ENCODE data around the gene TM7SF2. TPM values are rescaled to one million over a fixed set of nuclear protein-coding genes. Genes with fewer than 3 reads are reported as not detected.

TM7SF2 gene
- total RNA-seq, result 100 to 1,000 TPM in 1 of 2 donors, 10 to 100 TPM in 1; 97.9 to 108 TPM
- 75.3 TPM for polyA plus RNA-seq (2013, experiment 1 of 2)
- 70.5 TPM for polyA plus RNA-seq (2013, experiment 2 of 2)
- long read RNA-seq, experiment 1, transcript TM7SF2-201 (10 exons, 1,722 nt), result major isoform, 19 of 57 reads
- long read RNA-seq, experiment 1, partial matches to known transcripts, result 7 of 57 reads
- long read RNA-seq, experiment 1, other reads (novel, unspliced or antisense), result 27 of 57 reads
- long read RNA-seq, experiment 2, transcript TM7SF2-201 (10 exons, 1,722 nt), result major isoform, 147 of 209 reads
- long read RNA-seq, experiment 2, partial matches to known transcripts, result 7 of 209 reads
- long read RNA-seq, experiment 2, other reads (novel, unspliced or antisense), result 53 of 209 reads
- long read RNA-seq, experiment 3, transcript TM7SF2-201 (10 exons, 1,722 nt), result major isoform, 602 of 690 reads
- long read RNA-seq, experiment 3, transcript TM7SF2-216 (9 exons, 1,671 nt), result minor isoform, 8 of 690 reads
- long read RNA-seq, experiment 3, partial matches to known transcripts, result 2 of 690 reads
- long read RNA-seq, experiment 3, other reads (novel, unspliced or antisense), result 72 of 690 reads
- long read RNA-seq, experiment 4, transcript TM7SF2-217 (8 exons, 2,094 nt), result major isoform, 7 of 21 reads
- long read RNA-seq, experiment 4, partial matches to known transcripts, result 8 of 21 reads
- long read RNA-seq, experiment 4, other reads (novel, unspliced or antisense), result 6 of 21 reads

- peak within 1 kb of the TSS; percentile 87 for H3K4me3 ChIP-seq (ENCODE audit: low read length)
- peak; percentile 98 for DNase-seq
- Mint-ChIP-seq H3K36me3 (ENCODE audit: low read depth) (peaks cover 5% of the 10 kb centered on the region), H3K9me3 (no peaks in the 10 kb centered on the region), H3K27me3 (ENCODE audit: insufficient read depth) (no peaks in the 10 kb centered on the region), H3K4me1 (peaks cover 6% of the 10 kb centered on the region), H3K4me3 (peak within 1 kb of the TSS; percentile 89), H3K27ac (peak within 1 kb of the TSS; percentile 92)
- peaks cover 28% of the 10 kb centered on the region for H3K36me3 ChIP-seq (ENCODE audit: control insufficient read depth, insufficient read depth, low read length)
- peaks cover 8% of the 10 kb centered on the region for H3K4me1 ChIP-seq (ENCODE audit: control insufficient read depth, insufficient read depth, low read length)
- H3K9ac ChIP-seq (ENCODE audit: extremely low read depth, low read length, poor library complexity, severe bottlenecking), result peak within 1 kb of the TSS; percentile 60
- WGBS, 2 experiments (ENCODE audit: insufficient coverage in 1 of 2, insufficient read length in 1 of 2), result 0 to 1% methylated on average over 15 to 64 of the region's 64 CpGs
- peak within 1 kb of the TSS; percentile 84 for H3K27ac ChIP-seq (ENCODE audit: low read depth, low read length)
- TF ChIP-seq, protein P1, sequence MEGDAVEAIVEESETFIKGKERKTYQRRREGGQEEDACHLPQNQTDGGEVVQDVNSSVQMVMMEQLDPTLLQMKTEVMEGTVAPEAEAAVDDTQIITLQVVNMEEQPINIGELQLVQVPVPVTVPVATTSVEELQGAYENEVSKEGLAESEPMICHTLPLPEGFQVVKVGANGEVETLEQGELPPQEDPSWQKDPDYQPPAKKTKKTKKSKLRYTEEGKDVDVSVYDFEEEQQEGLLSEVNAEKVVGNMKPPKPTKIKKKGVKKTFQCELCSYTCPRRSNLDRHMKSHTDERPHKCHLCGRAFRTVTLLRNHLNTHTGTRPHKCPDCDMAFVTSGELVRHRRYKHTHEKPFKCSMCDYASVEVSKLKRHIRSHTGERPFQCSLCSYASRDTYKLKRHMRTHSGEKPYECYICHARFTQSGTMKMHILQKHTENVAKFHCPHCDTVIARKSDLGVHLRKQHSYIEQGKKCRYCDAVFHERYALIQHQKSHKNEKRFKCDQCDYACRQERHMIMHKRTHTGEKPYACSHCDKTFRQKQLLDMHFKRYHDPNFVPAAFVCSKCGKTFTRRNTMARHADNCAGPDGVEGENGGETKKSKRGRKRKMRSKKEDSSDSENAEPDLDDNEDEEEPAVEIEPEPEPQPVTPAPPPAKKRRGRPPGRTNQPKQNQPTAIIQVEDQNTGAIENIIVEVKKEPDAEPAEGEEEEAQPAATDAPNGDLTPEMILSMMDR (conservative IDR thresholded peaks at IDR 0.05), result no peak
- H3K9me3 ChIP-seq (ENCODE audit: control insufficient read depth, low read length), result no peaks in the 10 kb centered on the region
- no peaks in the 10 kb centered on the region for H3K27me3 ChIP-seq (ENCODE audit: control insufficient read depth, insufficient read depth, low read length, poor library complexity, severe bottlenecking)
Observed at GRCh38 chr11:65111744-65112545, at the start of gene TM7SF2. Gene TM7SF2, plus strand, starts transcription at chr11:65111872. Its CDS starts 144 bp downstream, at chr11:65112016.

DNA sequence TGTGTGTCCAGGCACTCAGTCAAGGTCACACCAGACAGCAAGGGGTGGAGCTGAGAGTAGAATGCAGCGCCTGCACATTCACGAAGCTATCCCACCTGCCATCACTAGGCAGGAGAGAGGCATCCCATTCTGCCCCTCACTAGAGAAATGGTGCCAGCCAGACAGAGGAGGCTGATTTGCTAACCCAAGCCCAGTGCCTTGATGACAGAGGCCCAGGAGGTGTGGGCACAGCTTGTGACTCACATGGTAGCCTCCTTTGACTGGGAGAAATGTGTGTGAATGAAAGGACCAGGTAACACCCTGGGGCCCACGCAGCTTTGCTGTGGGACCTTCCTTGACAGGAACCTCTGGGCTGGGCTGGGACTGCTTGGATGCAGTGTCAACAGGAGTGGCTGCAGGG is 48.1 kb upstream of the TM7SF2 start:
- Histone ChIP-seq H3K36me3 (ENCODE audit: control insufficient read depth, insufficient read depth, low read length) (no peaks in the 10 kb centered on the region), H3K9me3 (ENCODE audit: control insufficient read depth, low read length) (no peaks in the 10 kb centered on the region), H3K4me3 (ENCODE audit: low read length) (no peak overlapping the region), H3K4me1 (ENCODE audit: control insufficient read depth, insufficient read depth, low read length) (peaks cover 4% of the 10 kb centered on the region), H3K27me3 (ENCODE audit: control insufficient read depth, insufficient read depth, low read length, poor library complexity, severe bottlenecking) (no peaks in the 10 kb centered on the region), H3K9ac (ENCODE audit: extremely low read depth, low read length, poor library complexity, severe bottlenecking) (no peak overlapping the region), H3K27ac (ENCODE audit: low read depth, low read length) (no peak overlapping the region)
- H3K4me3 Mint-ChIP-seq, result no peak overlapping the region
- no peaks in the 10 kb centered on the region for H3K36me3 Mint-ChIP-seq (ENCODE audit: low read depth)
- H3K9me3 Mint-ChIP-seq, result no peaks in the 10 kb centered on the region
- H3K27ac Mint-ChIP-seq, result no peak overlapping the region
- TF ChIP-seq, protein P1 (conservative IDR thresholded peaks at IDR 0.05), result no peak
- DNase-seq, result no peak
- peaks cover 1% of the 10 kb centered on the region for H3K4me1 Mint-ChIP-seq
- 86% methylated on average over 1 to 3 of the region's 3 CpGs for WGBS, 2 experiments (ENCODE audit: insufficient coverage in 1 of 2, insufficient read length in 1 of 2)
- H3K27me3 Mint-ChIP-seq (ENCODE audit: insufficient read depth), result peaks cover 4% of the 10 kb centered on the region

- Mint-ChIP-seq H3K4me1 (peaks cover 1% of the 10 kb centered on the region), H3K4me3 (no peak overlapping the region), H3K9me3 (no peaks in the 10 kb centered on the region), H3K27ac (no peak overlapping the region), H3K27me3 (ENCODE audit: insufficient read depth) (no peaks in the 10 kb centered on the region), H3K36me3 (ENCODE audit: low read depth) (no peaks in the 10 kb centered on the region)
- H3K4me1 ChIP-seq (ENCODE audit: control insufficient read depth, insufficient read depth, low read length), result peaks cover 4% of the 10 kb centered on the region
- WGBS, 2 experiments (ENCODE audit: insufficient coverage in 1 of 2, insufficient read length in 1 of 2), result 93 to 100% methylated on average over 3 to 4 of the region's 4 CpGs
- DNase-seq, result no peak
- H3K9me3 ChIP-seq (ENCODE audit: control insufficient read depth, low read length), result no peaks in the 10 kb centered on the region
- TF ChIP-seq, protein P1 (conservative IDR thresholded peaks at IDR 0.05), result no peak
- H3K27me3 ChIP-seq (ENCODE audit: control insufficient read depth, insufficient read depth, low read length, poor library complexity, severe bottlenecking), result no peaks in the 10 kb centered on the region
- H3K9ac ChIP-seq (ENCODE audit: extremely low read depth, low read length, poor library complexity, severe bottlenecking), result no peak overlapping the region
- no peak overlapping the region for H3K4me3 ChIP-seq (ENCODE audit: low read length)
- no peak overlapping the region for H3K27ac ChIP-seq (ENCODE audit: low read depth, low read length)
- no peaks in the 10 kb centered on the region for H3K36me3 ChIP-seq (ENCODE audit: control insufficient read depth, insufficient read depth, low read length)
Observed at GRCh38 chr11:65064847-65065240, 46.8 kb upstream of the TM7SF2 start.
